WI38 (cell line): Measurements from ENCODE around the gene MINDY4.

Experiments
- H3K4me3 ChIP-seq: 2 replicates; pipeline ENCODE4 v1.5.1; 2011; ENCODE audit warnings: low read depth, mild to moderate bottlenecking, control low read depth, low read length
- TF ChIP-seq, protein P1 (sequence below): IDR thresholded peaks from 2 replicates; pipeline ENCODE4 v1.5.1; 2012; ENCODE audit warnings: low read depth, mild to moderate bottlenecking, control low read depth, low read length

The MINDY4 gene

DNA sequence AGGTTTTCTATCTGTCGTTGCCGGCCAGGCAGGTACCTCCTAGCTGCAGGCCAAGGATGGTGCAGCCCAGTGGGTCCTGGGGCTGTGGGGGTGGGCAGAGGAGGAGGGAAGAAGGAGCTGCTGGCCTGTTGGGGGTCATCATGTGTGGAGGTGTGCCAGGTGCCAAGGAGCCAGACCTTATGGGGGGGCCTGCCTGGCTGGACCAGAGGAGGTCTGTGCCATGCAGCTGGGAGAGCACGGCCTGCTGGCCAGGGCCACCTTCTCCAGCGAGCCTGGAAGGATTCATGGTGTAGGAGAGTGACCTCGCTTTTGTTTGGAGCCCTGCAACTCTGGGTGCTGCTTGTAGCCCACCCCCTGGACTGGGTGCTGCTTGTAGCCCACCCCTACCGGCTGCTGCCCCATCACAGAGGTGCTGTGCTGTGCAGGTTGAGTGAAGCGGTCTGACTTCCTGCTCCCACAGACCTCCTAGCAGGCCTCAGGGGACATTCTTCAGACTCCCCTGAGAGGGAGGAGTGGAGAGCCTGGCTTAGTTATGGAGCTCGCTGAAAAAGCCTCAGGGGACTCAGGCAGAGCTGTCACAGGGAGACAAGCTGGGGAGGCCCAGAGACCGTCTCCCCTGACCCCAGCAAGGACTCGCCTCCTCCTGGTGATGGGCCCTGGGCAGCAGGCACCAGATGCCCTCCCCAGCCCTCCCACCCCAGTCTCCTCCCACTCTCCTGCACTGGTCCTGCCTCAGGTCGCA, 72.7 kb downstream of the MINDY4 start:
- no peak overlapping the region for H3K4me3 ChIP-seq
- TF ChIP-seq, protein P1, sequence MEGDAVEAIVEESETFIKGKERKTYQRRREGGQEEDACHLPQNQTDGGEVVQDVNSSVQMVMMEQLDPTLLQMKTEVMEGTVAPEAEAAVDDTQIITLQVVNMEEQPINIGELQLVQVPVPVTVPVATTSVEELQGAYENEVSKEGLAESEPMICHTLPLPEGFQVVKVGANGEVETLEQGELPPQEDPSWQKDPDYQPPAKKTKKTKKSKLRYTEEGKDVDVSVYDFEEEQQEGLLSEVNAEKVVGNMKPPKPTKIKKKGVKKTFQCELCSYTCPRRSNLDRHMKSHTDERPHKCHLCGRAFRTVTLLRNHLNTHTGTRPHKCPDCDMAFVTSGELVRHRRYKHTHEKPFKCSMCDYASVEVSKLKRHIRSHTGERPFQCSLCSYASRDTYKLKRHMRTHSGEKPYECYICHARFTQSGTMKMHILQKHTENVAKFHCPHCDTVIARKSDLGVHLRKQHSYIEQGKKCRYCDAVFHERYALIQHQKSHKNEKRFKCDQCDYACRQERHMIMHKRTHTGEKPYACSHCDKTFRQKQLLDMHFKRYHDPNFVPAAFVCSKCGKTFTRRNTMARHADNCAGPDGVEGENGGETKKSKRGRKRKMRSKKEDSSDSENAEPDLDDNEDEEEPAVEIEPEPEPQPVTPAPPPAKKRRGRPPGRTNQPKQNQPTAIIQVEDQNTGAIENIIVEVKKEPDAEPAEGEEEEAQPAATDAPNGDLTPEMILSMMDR = no peak

DNA sequence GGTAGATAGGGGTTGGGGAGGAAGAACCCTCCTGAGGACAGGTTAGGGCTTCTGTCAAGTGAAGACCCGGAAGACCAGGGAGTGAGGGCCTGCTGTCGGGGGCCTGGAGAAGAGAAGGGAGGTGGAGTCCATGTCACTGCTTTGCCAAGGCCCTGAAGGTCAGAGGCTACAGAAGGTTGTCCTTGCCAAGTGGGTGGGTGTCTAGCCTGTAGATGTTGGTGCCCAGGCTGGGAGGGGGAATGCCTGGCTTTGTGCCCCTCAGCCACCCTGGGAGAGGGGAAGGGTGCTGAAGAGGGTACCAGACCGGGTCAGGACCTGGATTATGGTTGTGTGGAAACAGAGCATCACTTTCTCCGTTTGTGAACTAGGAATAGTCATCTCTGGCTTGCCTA, 73.3 kb downstream of the MINDY4 start:
- no peak overlapping the region for H3K4me3 ChIP-seq
- TF ChIP-seq, protein P1 = no peak

DNA sequence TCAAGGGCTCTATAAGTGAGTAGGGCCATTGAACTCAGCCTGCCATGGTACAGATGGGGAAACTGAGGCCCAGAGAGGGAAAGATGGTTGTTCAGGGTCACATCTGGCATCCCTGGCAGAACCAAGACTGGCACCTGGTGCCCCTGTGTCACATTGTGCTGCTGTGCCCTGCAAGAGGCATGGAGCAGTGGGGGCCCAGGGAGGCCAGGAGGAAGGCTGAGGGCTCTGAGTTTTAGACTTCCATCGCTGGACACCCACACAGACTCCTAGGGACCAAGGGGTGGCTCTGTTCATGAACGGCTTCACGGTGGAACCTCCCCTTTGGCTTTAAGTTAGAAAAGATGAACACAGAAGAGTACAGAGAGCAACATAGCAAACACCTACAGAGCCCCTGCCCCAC, 73.7 kb downstream of the MINDY4 start:
- no peak overlapping the region for H3K4me3 ChIP-seq
- TF ChIP-seq, protein P1 = no peak

DNA sequence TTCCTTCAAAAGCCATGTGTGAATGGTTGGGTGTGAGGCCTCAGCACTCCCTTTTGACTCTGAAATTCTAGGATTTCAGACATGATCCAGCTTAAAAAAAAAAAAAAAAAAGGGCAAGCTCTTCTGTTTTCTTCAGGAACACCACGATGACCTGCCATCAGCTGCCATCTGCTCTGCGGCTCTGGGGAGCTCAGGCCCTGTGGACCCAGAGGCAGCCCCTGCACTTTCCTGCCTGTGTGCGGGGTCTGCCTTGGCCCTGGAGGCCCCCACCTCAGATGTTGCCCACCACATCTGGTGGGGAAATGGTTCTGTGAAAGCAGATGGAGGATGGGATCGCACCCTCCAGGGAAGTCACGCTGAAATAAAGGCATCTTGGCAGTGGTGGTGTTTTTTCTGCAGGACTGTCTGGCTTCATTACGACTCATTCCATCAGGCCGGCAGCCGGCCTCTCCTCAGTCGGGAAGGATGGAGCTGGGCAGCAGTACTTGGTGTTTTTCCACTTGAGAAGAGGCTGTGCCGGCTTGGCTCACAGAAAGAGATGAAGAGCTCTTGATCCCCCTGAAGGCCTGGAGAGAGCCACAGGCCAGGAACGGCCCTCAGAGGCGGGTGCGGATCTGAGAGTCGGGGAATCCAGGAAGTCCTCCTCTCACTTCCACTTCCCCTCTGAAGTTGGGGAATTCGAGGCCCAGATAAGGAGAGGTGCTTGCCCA, 74.4 kb downstream of the MINDY4 start:
- TF ChIP-seq, protein P1 = no peak
- no peak overlapping the region for H3K4me3 ChIP-seq

DNA sequence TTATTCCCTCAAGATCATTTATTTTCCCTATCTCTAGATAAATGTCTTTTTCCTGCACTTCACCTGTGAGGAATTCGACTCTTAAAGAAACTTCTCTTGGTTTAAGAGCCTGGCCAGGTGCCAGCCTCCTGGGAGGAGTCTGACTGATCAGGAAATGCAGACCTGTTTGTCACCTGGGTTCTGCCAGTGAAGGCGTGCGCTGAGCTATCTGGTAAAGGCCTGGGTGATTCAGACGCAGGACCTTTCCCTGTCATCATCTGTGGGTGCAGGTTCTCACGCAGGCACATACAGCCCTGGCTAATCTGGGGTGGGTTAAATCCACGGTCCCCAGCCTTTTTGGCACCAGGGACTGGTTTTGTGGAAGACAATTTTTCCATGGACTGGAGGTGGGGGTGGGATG, 75.2 kb downstream of the MINDY4 start:
- TF ChIP-seq, protein P1 = no peak
- no peak overlapping the region for H3K4me3 ChIP-seq

DNA sequence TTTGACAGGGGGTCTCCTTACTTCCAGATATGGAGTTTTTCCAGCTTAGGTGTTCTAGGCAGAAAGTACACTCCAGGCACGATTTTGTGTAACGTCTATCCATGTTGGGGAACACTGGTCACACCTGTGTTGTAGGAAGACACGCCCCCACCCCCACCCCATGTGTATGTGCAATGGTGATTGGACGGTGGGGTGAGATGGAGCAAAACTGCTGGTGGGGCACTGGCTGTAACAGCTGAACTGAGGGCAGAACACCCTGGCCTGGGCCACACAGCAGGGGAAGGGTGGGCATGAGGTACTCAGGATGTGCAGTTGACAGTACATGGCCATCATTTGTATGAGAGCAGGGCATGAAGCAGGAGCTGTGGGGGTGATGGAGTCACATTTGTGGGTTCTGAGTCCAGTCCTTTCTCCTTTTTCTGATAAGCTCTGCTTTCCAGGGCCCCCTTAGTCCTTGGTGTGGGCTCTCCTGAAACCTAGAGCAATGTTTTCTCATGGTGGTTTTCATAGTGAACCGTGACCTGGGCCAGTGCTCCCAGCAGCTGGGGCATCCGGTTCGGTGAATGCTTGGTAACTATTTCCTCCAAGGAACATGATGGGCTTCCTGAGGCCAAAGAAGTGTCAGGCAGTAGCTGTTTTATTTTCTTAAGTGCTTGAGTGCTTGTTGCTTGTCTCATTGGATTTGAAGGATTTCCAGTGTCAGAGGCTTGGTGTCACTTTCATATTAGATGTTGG, 77.1 kb downstream of the MINDY4 start:
- TF ChIP-seq, protein P1 = no peak
- H3K4me3 ChIP-seq = no peak overlapping the region

DNA sequence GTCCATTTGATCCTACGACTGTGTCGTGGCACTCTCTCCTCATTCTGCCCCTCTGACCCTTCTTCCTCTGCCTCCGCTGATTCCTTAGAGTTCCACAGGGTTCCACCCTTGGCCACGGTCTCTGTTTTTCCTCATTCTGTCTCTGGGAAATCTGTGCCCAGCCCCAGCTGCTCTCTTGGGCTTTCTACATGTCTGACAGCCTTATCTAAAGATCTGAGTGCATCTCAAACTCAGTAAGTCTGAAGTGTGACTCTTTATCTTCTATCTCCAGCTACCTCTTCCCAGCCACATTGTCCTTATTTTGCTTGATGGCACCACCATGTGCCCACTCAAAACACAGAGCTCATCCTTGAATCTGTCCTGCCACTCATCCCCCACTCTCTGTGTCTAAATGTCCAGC, 78.3 kb downstream of the MINDY4 start:
- H3K4me3 ChIP-seq = no peak overlapping the region
- TF ChIP-seq, protein P1 = no peak
